IPS-15b (cell line): ENCODE data around the gene CCNY.

Source experiments
- H3K27me3 ChIP-seq: one replicate; pipeline ENCODE4 v1.6.1; 2013; ENCODE audit warnings: low read length; ENCODE audit not compliant: control insufficient read depth, insufficient read depth
- H3K36me3 ChIP-seq: one replicate; pipeline ENCODE4 v1.6.1; 2013; ENCODE audit warnings: low read length; ENCODE audit not compliant: control insufficient read depth, insufficient read depth
- H3K4me1 ChIP-seq: one replicate; pipeline ENCODE4 v1.6.1; 2013; ENCODE audit warnings: mild to moderate bottlenecking, low read length; ENCODE audit not compliant: control insufficient read depth, insufficient read depth
- H3K4me3 ChIP-seq: one replicate; pipeline ENCODE4 v1.5.1; 2013; ENCODE audit warnings: low read depth, low read length
- H3K9ac ChIP-seq: one replicate; pipeline ENCODE4 v1.6.1; 2013; ENCODE audit warnings: low read depth, mild to moderate bottlenecking, low read length
- H3K9me3 ChIP-seq: one replicate; pipeline ENCODE4 v1.6.1; 2013; ENCODE audit warnings: mild to moderate bottlenecking, low read length; ENCODE audit not compliant: control insufficient read depth, insufficient read depth

Gene CCNY

GRCh38 chr10:35495521-35496119 is 159.3 kb downstream of the CCNY start:
- no peak overlapping the region for H3K4me3 ChIP-seq
- H3K9me3 ChIP-seq = no peaks in the 10 kb centered on the region
- H3K27me3 ChIP-seq = no peaks in the 10 kb centered on the region
- no peaks in the 10 kb centered on the region for H3K36me3 ChIP-seq
- H3K4me1 ChIP-seq = peaks cover 11% of the 10 kb centered on the region
- H3K9ac ChIP-seq = no peak overlapping the region

GRCh38 chr10:35497909-35498308 is 161.6 kb downstream of the CCNY start:
- Histone ChIP-seq H3K4me1 (peaks cover 6% of the 10 kb centered on the region), H3K9ac (no peak overlapping the region), H3K4me3 (no peak overlapping the region), H3K36me3 (no peaks in the 10 kb centered on the region), H3K27me3 (no peaks in the 10 kb centered on the region), H3K9me3 (no peaks in the 10 kb centered on the region)

- no peaks in the 10 kb centered on the region for H3K4me1 ChIP-seq
- H3K27me3 ChIP-seq = no peaks in the 10 kb centered on the region
- no peaks in the 10 kb centered on the region for H3K9me3 ChIP-seq
- no peak overlapping the region for H3K9ac ChIP-seq
- no peak overlapping the region for H3K4me3 ChIP-seq
- H3K36me3 ChIP-seq = no peaks in the 10 kb centered on the region
These were observed 162.4 kb downstream of the CCNY start for GRCh38 chr10:35498693-35499092.

GRCh38 chr10:35501923-35502322 is 165.6 kb downstream of the CCNY start:
- H3K27me3 ChIP-seq = no peaks in the 10 kb centered on the region
- H3K4me3 ChIP-seq = no peak overlapping the region
- no peaks in the 10 kb centered on the region for H3K9me3 ChIP-seq
- H3K36me3 ChIP-seq = no peaks in the 10 kb centered on the region
- H3K4me1 ChIP-seq = no peaks in the 10 kb centered on the region
- H3K9ac ChIP-seq = no peak overlapping the region

- no peaks in the 10 kb centered on the region for H3K27me3 ChIP-seq
- H3K36me3 ChIP-seq = no peaks in the 10 kb centered on the region
- no peaks in the 10 kb centered on the region for H3K4me1 ChIP-seq
- H3K9ac ChIP-seq = no peak overlapping the region
- H3K9me3 ChIP-seq = no peaks in the 10 kb centered on the region
- H3K4me3 ChIP-seq = no peak overlapping the region
These were observed 166.4 kb downstream of the CCNY start for GRCh38 chr10:35502692-35503091.

- Histone ChIP-seq H3K27me3 (no peaks in the 10 kb centered on the region), H3K4me3 (no peak overlapping the region), H3K4me1 (no peaks in the 10 kb centered on the region), H3K9ac (no peak overlapping the region), H3K36me3 (no peaks in the 10 kb centered on the region), H3K9me3 (no peaks in the 10 kb centered on the region)
These were observed 167.3 kb downstream of the CCNY start for GRCh38 chr10:35503578-35503977.

- Histone ChIP-seq H3K9ac (no peak overlapping the region), H3K4me1 (no peaks in the 10 kb centered on the region), H3K27me3 (no peaks in the 10 kb centered on the region), H3K9me3 (no peaks in the 10 kb centered on the region), H3K36me3 (no peaks in the 10 kb centered on the region), H3K4me3 (no peak overlapping the region)
These were observed 167.8 kb downstream of the CCNY start for GRCh38 chr10:35504132-35504531.

- Histone ChIP-seq H3K4me1 (no peaks in the 10 kb centered on the region), H3K4me3 (no peak overlapping the region), H3K36me3 (no peaks in the 10 kb centered on the region), H3K27me3 (no peaks in the 10 kb centered on the region), H3K9me3 (no peaks in the 10 kb centered on the region), H3K9ac (no peak overlapping the region)
These were observed 169.0 kb downstream of the CCNY start for GRCh38 chr10:35505241-35505873.

- H3K9ac ChIP-seq = no peak overlapping the region
- no peaks in the 10 kb centered on the region for H3K27me3 ChIP-seq
- no peaks in the 10 kb centered on the region for H3K4me1 ChIP-seq
- H3K9me3 ChIP-seq = no peaks in the 10 kb centered on the region
- H3K36me3 ChIP-seq = no peaks in the 10 kb centered on the region
- H3K4me3 ChIP-seq = no peak overlapping the region
These were observed 170.4 kb downstream of the CCNY start for GRCh38 chr10:35506741-35507140.

GRCh38 chr10:35507519-35508109 is 171.3 kb downstream of the CCNY start:
- Histone ChIP-seq H3K4me3 (no peak overlapping the region), H3K36me3 (no peaks in the 10 kb centered on the region), H3K9me3 (no peaks in the 10 kb centered on the region), H3K27me3 (no peaks in the 10 kb centered on the region), H3K4me1 (no peaks in the 10 kb centered on the region), H3K9ac (no peak overlapping the region)

GRCh38 chr10:35508647-35509046 is 172.3 kb downstream of the CCNY start:
- H3K9me3 ChIP-seq = no peaks in the 10 kb centered on the region
- H3K4me3 ChIP-seq = no peak overlapping the region
- H3K27me3 ChIP-seq = no peaks in the 10 kb centered on the region
- no peaks in the 10 kb centered on the region for H3K4me1 ChIP-seq
- no peaks in the 10 kb centered on the region for H3K36me3 ChIP-seq
- no peak overlapping the region for H3K9ac ChIP-seq

- H3K9ac ChIP-seq = no peak overlapping the region
- no peaks in the 10 kb centered on the region for H3K27me3 ChIP-seq
- no peaks in the 10 kb centered on the region for H3K36me3 ChIP-seq
- H3K4me1 ChIP-seq = no peaks in the 10 kb centered on the region
- H3K9me3 ChIP-seq = no peaks in the 10 kb centered on the region
- H3K4me3 ChIP-seq = no peak overlapping the region
These were observed 174.6 kb downstream of the CCNY start for GRCh38 chr10:35510891-35511290.
